ENCODE measurements around the gene TSC22D3.
A peak's percentile ranks its signal among the peaks of the same experiment; 100 is the strongest.
"Not testable (repeated sequence)": the region's sequence is repeated elsewhere in the genome, so short reads cannot be mapped to it uniquely, and the experiment has no call there.

Gene TSC22D3

GRCh38 chrX:107683124-107683895 lies 92.3 kb downstream of the TSC22D3 start:
- no peak for DNase-seq (ENCODE audit: low read depth in 2 of 2)

DNA sequence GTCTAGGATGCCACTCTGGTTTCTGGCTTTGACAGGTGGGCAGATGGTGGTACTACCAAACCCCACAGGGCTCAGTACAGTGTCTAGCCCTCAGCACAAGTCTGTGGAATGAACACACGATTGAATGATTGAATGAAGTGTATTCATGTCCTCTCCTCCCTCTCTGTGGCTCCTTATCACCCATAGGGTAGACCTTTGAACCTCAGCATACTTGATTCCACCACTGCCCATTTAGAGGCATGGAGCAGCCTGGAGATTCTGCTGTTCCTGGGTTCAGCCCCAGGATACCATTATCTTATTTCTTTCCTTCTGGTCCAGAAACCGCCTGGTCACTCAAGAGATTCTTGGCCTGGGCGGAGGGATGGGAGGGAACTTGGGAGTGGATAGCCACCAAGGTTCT lies 93.3 kb downstream of the TSC22D3 start:
- no peak for DNase-seq (ENCODE audit: low read depth in 2 of 2)

GRCh38 chrX:107678957-107679740 lies 96.4 kb downstream of the TSC22D3 start:
- DNase-seq (ENCODE audit: low read depth in 2 of 2), result peak in 1 of 2 experiments; percentile 51

- no peak for DNase-seq (ENCODE audit: low read depth in 2 of 2)
Observed at GRCh38 chrX:107677909-107678308, 97.7 kb downstream of the TSC22D3 start.

DNA sequence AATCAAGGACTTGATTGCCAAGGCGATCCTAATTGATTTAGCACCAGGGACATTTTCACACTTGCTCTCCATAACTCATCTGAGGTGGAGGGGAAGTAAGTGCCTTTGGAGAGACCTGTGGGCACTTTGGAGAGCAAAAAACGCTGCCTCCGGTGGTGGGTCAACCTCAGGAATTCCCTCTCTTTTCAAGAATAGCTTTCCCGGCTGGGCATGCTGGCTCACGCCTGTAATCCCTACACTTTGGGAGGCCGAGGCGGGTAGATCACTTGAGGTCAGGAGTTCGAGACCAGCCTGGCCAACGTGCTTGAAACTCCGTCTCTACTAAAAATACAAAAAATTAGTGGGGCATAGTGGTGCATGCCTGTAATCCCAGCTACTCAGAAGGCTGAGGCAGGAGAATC lies 98.1 kb downstream of the TSC22D3 start:
- no peak for DNase-seq (ENCODE audit: low read depth in 2 of 2)

GRCh38 chrX:107676559-107677378 lies 98.8 kb downstream of the TSC22D3 start:
- DNase-seq (ENCODE audit: low read depth in 2 of 2), result peak in 1 of 2 experiments; percentile 39

DNA sequence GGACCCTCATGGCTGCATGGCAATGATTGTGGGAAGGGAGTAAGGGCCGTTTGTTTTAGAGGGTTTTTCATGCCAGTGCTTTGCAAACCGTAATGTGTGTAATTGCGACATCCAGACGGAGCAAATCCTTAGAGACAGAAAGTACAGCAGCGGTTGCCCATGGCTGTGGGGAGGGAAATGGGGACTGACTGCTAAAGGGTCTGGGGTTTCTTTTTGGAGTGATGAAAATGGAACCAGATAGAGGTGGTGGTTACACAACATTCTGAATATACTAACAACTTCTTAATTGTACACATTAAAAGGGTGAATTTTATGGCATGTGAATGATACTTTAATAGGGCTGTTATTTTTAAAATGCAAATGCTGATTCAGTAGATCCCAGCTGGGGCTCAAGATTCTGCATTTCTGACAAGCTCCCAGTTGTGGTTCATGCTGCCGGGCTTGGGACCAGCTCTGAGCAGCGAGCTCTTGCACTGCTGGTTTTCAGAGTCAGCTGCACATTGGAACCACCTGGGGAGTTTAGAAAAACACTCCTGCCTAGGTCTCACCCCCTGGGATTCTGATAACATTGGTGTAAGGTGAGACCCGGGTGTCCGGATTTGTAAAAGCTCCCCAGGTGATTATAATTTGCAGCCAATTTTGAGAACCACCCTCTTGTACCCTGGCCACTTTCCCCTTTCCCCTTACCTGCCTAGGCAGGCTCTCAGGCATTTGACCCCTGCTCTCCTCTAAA lies 99.6 kb downstream of the TSC22D3 start:
- DNase-seq (ENCODE audit: low read depth in 2 of 2), result no peak

DNA sequence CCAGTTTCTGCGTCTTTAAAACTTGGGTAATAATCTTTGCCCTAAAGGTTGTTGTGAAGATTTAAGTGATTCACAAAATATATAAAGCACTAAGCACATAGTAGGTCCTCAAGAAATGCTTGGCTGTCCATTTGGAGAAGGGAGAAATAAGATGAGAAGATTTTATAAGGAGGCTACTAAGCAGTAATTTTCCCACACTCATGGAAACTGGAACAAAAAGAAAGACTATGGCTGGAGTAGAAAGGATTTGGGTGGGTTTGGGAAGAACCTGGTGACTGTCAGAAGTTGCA lies 100.3 kb downstream of the TSC22D3 start:
- DNase-seq (ENCODE audit: low read depth in 2 of 2), result no peak

- peak in 1 of 2 experiments; percentile 22 for DNase-seq (ENCODE audit: low read depth in 2 of 2)
Observed at GRCh38 chrX:107674480-107675364, 100.9 kb downstream of the TSC22D3 start.

- peak; percentile 68 to 75 for DNase-seq (ENCODE audit: low read depth in 2 of 2)
Observed at GRCh38 chrX:107673933-107674479, 101.6 kb downstream of the TSC22D3 start.

- DNase-seq (ENCODE audit: low read depth in 2 of 2), result no peak
Observed at GRCh38 chrX:107673431-107673830, 102.2 kb downstream of the TSC22D3 start.

DNA sequence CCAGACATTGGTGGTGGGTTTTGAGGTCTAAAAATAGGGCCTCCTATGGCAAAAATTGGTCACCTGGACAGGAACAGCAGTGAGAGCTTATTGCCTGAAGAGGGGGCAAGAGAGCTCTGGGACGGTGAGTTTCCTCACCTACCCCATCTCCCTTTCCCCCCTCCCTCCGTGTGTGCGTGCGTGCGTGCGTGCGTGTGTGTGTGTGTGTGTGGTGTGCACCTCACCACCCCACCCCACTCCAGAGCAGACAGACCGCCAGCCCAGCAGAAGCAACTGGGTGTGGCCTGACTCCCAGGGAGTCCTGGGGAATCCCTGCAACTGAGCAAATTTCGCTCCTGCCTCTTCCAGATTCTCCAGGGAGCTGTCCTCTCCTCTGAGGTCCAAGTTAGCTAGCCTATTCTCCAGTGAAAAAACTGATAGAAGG lies 102.6 kb downstream of the TSC22D3 start:
- DNase-seq (ENCODE audit: low read depth in 2 of 2), result peak in 1 of 2 experiments; percentile 28

- not testable (repeated sequence) for DNase-seq (ENCODE audit: low read depth in 2 of 2)
Observed at GRCh38 chrX:107671256-107671655, 104.3 kb downstream of the TSC22D3 start.

DNA sequence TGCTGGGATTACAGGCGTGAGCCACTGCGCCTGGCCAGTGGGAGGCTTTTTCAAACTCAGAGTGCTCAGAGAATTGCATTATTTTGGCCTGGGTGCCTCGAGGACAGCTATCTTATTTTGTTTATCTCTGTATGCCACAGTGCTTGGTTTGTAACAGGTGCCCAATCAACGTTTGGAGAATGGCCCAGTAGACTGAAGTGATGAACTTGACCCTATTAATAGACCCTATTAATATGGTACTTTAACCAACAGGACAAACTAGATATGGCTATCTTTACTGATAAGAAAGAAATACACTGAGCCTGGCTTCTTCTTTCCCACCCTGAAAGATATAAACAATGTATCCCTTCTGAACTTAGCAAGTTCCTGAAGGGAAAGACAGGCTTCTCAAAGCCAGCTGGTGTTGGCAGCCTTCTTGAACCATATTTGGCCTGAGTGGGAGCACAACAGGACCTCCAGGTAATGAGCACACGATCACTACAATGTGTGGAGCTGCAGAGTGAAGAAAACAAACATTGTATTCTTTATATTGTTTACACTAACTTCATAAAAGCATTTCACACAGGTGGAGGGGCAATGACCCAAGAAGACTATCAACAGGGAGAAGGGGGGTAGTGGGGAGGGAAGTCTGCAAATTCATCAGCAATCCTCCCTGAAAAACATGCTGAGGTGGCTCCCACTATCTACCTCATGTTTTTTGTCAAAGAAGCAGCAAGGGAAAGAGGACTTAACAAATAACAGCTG lies 105.5 kb downstream of the TSC22D3 start:
- DNase-seq (ENCODE audit: low read depth in 2 of 2), result no peak

GRCh38 chrX:107669261-107669660 lies 106.3 kb downstream of the TSC22D3 start:
- no peak for DNase-seq (ENCODE audit: low read depth in 2 of 2)

DNA sequence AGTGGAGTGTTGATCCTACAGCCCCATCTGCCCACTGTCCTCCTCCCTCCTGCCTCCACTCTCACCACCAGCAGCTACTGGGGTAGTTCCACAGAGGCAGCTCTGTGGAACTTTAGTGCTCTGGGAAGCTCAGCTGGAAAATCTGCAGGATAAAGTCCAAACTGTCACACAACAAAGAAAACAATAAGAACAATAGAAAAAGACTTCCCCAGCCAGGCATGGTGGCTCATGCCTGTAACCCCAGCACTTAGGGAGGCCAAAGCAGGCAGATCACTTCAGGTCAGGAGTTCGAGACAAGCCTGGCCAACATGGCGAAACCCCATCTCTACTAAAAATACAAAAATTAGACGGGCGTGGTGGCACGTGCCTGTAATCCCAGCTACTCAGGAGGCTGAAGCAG lies 106.9 kb downstream of the TSC22D3 start:
- DNase-seq (ENCODE audit: low read depth in 2 of 2), result not testable (repeated sequence)

DNA sequence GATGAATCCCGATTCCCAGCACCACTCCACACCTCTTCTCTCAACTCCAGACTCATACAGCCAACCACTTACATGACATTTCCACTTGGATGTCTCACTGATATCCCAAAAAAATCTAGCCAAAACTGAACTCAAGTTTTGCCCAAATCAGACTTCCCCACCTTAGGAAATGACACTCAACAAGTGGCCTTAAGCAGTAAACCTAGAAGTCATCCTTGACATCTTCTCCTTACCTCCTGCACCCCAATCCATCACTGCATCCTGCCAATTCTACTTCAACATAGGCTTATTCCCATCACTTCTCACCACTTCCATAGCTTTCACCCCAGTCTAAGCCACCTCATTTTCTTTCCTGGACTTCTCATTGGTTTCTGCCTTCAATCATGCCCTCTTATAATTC lies 108.2 kb downstream of the TSC22D3 start:
- no peak for DNase-seq (ENCODE audit: low read depth in 2 of 2)

DNA sequence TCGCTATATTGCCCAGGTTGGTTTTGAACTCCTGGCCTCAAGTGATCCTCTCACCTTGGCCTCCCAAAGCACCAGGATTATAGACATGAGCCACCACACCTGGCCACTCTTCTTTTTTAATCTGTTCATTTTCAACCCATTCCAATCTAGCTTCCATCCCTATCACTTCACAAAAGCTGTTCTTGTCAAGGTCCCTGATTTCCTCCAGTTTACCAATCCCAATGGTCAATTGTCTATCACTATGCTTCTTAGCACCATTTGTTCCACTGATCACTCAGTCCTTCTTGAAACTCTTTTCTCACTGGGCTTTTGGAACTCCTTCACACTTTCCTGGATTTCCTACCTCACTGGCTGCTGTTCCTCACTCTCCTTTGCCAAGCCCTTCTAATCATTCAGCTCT lies 108.7 kb downstream of the TSC22D3 start:
- DNase-seq (ENCODE audit: low read depth in 2 of 2), result no peak
